Spleen (tissue), 11 donors: ENCODE results near the gene DPT. TPM values are rescaled to one million over a fixed set of nuclear protein-coding genes. Genes with fewer than 3 reads are reported as not detected.

Experiments
- DNase-seq: peaks from one replicate; pipeline ENCODE4 v3.0.0-alpha.2; 2020
- H3K27ac ChIP-seq, 8 donors: fragments of 200-600 bp; sonication (generic) in 7 of 8; 1 replicate in 4 of 8; 2 replicates in 4 of 8; pipeline versions ENCODE4 v1.5.0 to v1.8.0; 2016 to 2021; ENCODE audit warnings: inconsistent platforms in 4 of 8, mild to moderate bottlenecking in 4 of 8, moderate library complexity in 1 of 8
- H3K27me3 ChIP-seq, 7 donors: fragments of 200-600 bp; sonication (generic) in 6 of 7; replicated peaks in 1 of 7; 1 replicate in 4 of 7; 2 replicates in 3 of 7; pipeline versions ENCODE4 v1.5.0 to v1.8.0; 2016 to 2021; ENCODE audit warnings: inconsistent platforms in 3 of 7, mild to moderate bottlenecking in 1 of 7
- H3K36me3 ChIP-seq, 6 donors: fragments of 200-600 bp; sonication (generic) in 5 of 6; 1 replicate in 4 of 6; 2 replicates in 2 of 6; pipeline versions ENCODE4 v1.5.0 to v1.8.0; 2016 to 2021; ENCODE audit warnings: inconsistent platforms in 2 of 6
- H3K4me1 ChIP-seq, 6 donors: fragments of 200-600 bp; sonication (generic) in 5 of 6; 1 replicate in 3 of 6; 2 replicates in 3 of 6; pipeline versions ENCODE4 v1.5.0 to v1.8.0; 2016 to 2021; ENCODE audit warnings: inconsistent platforms in 3 of 6
- H3K4me3 ChIP-seq, 8 donors: fragments of 200-600 bp; sonication (generic) in 7 of 8; 1 replicate in 4 of 8; 2 replicates in 4 of 8; pipeline versions ENCODE4 v1.5.0 to v1.8.0; 2016 to 2021; ENCODE audit warnings: inconsistent platforms in 4 of 8, mild to moderate bottlenecking in 4 of 8, moderate library complexity in 2 of 8
- H3K9me3 ChIP-seq, 8 donors: fragments of 200-600 bp; sonication (generic) in 7 of 8; 1 replicate in 4 of 8; 2 replicates in 4 of 8; pipeline versions ENCODE4 v1.5.0 to v1.8.0; 2016 to 2021; ENCODE audit warnings: inconsistent platforms in 4 of 8
- CTCF ChIP-seq, 11 experiments: fragments of 200-600 bp in 7 of 11; fragments of 450-650 bp in 4 of 11; sonication (generic) in 4 of 11; IDR thresholded peaks in 8 of 11; conservative IDR thresholded peaks in 3 of 11; 1 replicate in 7 of 11; 2 replicates in 4 of 11; pipeline versions ENCODE4 v1.4.0 to v1.8.0; 2016 to 2021; ENCODE audit warnings: antibody characterized with exemption in 11 of 11, inconsistent platforms in 4 of 11, mild to moderate bottlenecking in 1 of 11
- POLR2A ChIP-seq, 3 donors: fragments of 450-650 bp; IDR thresholded peaks; one replicate each; pipeline ENCODE4 v1.5.1; 2017; ENCODE audit warnings: antibody characterized with exemption in 3 of 3, mild to moderate bottlenecking in 1 of 3
- POLR2AphosphoS5 ChIP-seq, 3 donors: sonication (generic); formaldehyde crosslinking; IDR thresholded peaks; one replicate each; pipeline ENCODE4 v1.5.1; 2017; ENCODE audit warnings: antibody characterized with exemption in 3 of 3
- WGBS, 5 donors: extraction: QIAGEN DNeasy Blood & Tissue Kit in 3 of 5; methylation state at CpG; one replicate each; pipeline versions ENCODE4 v1.1.5 to v1.1.7; 2013 to 2018; 5-methylcytosine and 5-hydroxymethylcytosine counted together
- intact Hi-C: fragments of 100-400 bp; cut with DNase I; formaldehyde crosslinking; loops from one replicate; pipeline ENCODE4 v1.15.0; 2023; ENCODE audit warnings: low total_unique reads
- polyA plus RNA-seq, 3 donors: library from polyadenylated mRNA; stranded (reverse); fragments of 200-250 nt; gene quantifications; one replicate each; pipeline ENCODE4 v1.2.1, GENCODE V29; 2013
- total RNA-seq, 7 donors: library from RNA; depleted of rRNA in 3 of 7; stranded (reverse); fragments of >200 nt in 3 of 7; fragmentation: NEBNext Ultra II Directional in 4 of 7; extraction: Animal tissue kit (Norgen Biotek cat#: 25700) in 4 of 7; gene quantifications; one replicate each; pipeline versions ENCODE4 v1.1.0 to v1.2.1, GENCODE V29; 2016 to 2021
- donor health status: healthy with polysubstance abuse.
- donor health status: DM: no; HTN: no; CAD: no; lungs with moderate emphysema.
- donor health status: DM: no; HTN: no; CAD: no.
- donor health status: Bipolar disorder and iron deficiency.
- donor health status: healthy.
- donor health status: DM: no; HTN: no; CAD: no.
- donor health status: DM: yes; HTN: yes; CAD: no.

Gene DPT
- total and polyA plus RNA-seq, 10 donors = 0.37 to 7.2 (median 0.93) TPM; not detected in 5

GRCh38 chr1:168725060-168725459 lies 3.9 kb downstream of the DPT start:
- Histone ChIP-seq H3K27ac (no peak overlapping the region), H3K27me3 (peaks cover 0 to 24% (median 0%) of the 10 kb centered on the region in 7 donors), H3K4me3 (no peak overlapping the region), H3K36me3 (no peaks in the 10 kb centered on the region), H3K4me1 (no peaks in the 10 kb centered on the region), H3K9me3 (no peaks in the 10 kb centered on the region)
- 90 to 99% (median 92%) methylated on average over 2 of the region's 2 CpGs for WGBS, 5 donors
- TF ChIP-seq CTCF (IDR thresholded peaks at IDR 0.05 in 8 of 11, conservative IDR thresholded peaks at IDR 0.05 in 3 of 11) (no peak), POLR2AphosphoS5 (IDR thresholded peaks at IDR 0.05) (no peak), POLR2A (IDR thresholded peaks at IDR 0.05) (no peak)
- intact Hi-C loops = no loop called here
- no peak for DNase-seq

- H3K4me1 ChIP-seq = no peaks in the 10 kb centered on the region
- DNase-seq = no peak
- H3K27me3 ChIP-seq = peaks cover 0 to 25% (median 0%) of the 10 kb centered on the region in 7 donors
- no peak overlapping the region for H3K4me3 ChIP-seq
- no peak overlapping the region for H3K27ac ChIP-seq
- 56 to 90% (median 68%) methylated on average over 1 of the region's 1 CpG for WGBS, 5 donors
- H3K9me3 ChIP-seq = no peaks in the 10 kb centered on the region
- no peaks in the 10 kb centered on the region for H3K36me3 ChIP-seq
- intact Hi-C loops = no loop called here
- TF ChIP-seq CTCF (IDR thresholded peaks at IDR 0.05 in 8 of 11, conservative IDR thresholded peaks at IDR 0.05 in 3 of 11) = no peak
- no peak for TF ChIP-seq POLR2A (IDR thresholded peaks at IDR 0.05)
- TF ChIP-seq POLR2AphosphoS5 (IDR thresholded peaks at IDR 0.05) = no peak
These were observed 6.0 kb downstream of the DPT start for GRCh38 chr1:168723000-168723399.

DNA sequence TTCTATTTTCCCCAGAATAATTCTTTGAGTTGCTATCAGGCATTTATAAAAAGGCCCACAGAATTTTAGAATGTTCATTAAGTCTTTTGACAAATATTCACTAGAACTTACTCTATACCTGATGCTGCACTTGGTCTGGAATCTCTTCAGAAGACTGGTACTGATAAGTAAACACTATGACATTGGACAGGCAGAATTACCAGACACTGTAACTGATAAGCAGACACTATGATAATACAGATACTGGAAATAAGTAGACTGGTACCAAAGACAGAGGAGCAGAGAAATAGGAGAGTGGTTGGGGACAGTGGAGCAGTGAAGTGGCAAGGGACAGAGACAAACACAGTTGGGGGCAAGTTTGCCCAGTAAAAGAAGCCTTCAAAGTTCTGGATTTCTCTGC lies 8.2 kb downstream of the DPT start:
- H3K4me3 ChIP-seq = no peak overlapping the region
- no peak overlapping the region for H3K27ac ChIP-seq
- TF ChIP-seq CTCF (IDR thresholded peaks at IDR 0.05 in 8 of 11, conservative IDR thresholded peaks at IDR 0.05 in 3 of 11) (no peak), POLR2AphosphoS5 (IDR thresholded peaks at IDR 0.05) (no peak), POLR2A (IDR thresholded peaks at IDR 0.05) (no peak)
- intact Hi-C loops = no loop called here
- no peaks in the 10 kb centered on the region for H3K4me1 ChIP-seq
- peaks cover 0 to 16% (median 0%) of the 10 kb centered on the region in 7 donors for H3K27me3 ChIP-seq
- no peaks in the 10 kb centered on the region for H3K9me3 ChIP-seq
- no peak for DNase-seq
- H3K36me3 ChIP-seq = no peaks in the 10 kb centered on the region

- no peak for TF ChIP-seq POLR2A (IDR thresholded peaks at IDR 0.05)
- no peak for TF ChIP-seq CTCF (IDR thresholded peaks at IDR 0.05 in 8 of 11, conservative IDR thresholded peaks at IDR 0.05 in 3 of 11)
- TF ChIP-seq POLR2AphosphoS5 (IDR thresholded peaks at IDR 0.05) = no peak
These were observed 9.5 kb downstream of the DPT start for GRCh38 chr1:168719306-168720111.

More at GRCh38 chr1:168719306-168720111, 9.5 kb downstream of the DPT start:
- no peak for DNase-seq
- H3K4me1 ChIP-seq = no peaks in the 10 kb centered on the region
- H3K9me3 ChIP-seq = no peaks in the 10 kb centered on the region
- no peak overlapping the region for H3K27ac ChIP-seq
- WGBS, 5 donors = 84 to 89% (median 87%) methylated on average over 5 of the region's 5 CpGs
- H3K4me3 ChIP-seq = no peak overlapping the region
- intact Hi-C loops = no loop called here
- no peaks in the 10 kb centered on the region for H3K36me3 ChIP-seq
- peaks cover 0 to 16% (median 0%) of the 10 kb centered on the region in 7 donors for H3K27me3 ChIP-seq
